HepG2 (cell line): ENCODE data around the gene EP300. TPM values are rescaled to one million over a fixed set of nuclear protein-coding genes. Genes with fewer than 3 reads are reported as not detected.

Experiments
- ARID2 ChIP-seq: sonication (generic); formaldehyde crosslinking; IDR thresholded peaks from 2 replicates; pipeline ENCODE4 v1.8.1; 2022; ENCODE audit warnings: mild to moderate bottlenecking, missing genetic modification reagents, borderline replicate concordance
- EZH2 ChIP-seq: conservative IDR thresholded peaks from 2 replicates; pipeline ENCODE4 v1.6.1; 2012; ENCODE audit warnings: mild to moderate bottlenecking, low read depth, low read length, moderate library complexity
- HHEX ChIP-seq: IDR thresholded peaks from 2 replicates; pipeline ENCODE4 v1.6.1; 2016; ENCODE audit warnings: control low read depth
- HOXA9 ChIP-seq: sonication (generic); formaldehyde crosslinking; IDR thresholded peaks from 2 replicates; pipeline ENCODE4 v1.8.1; 2022; ENCODE audit warnings: missing genetic modification reagents, mild to moderate bottlenecking, moderate library complexity, borderline replicate concordance
- NFIC ChIP-seq: IDR thresholded peaks from 2 replicates; pipeline ENCODE4 v1.6.1; 2012; ENCODE audit warnings: mild to moderate bottlenecking, low read length, inconsistent platforms
- PRDM10 ChIP-seq: sonication (generic); formaldehyde crosslinking; IDR thresholded peaks from 2 replicates; pipeline ENCODE4 v1.4.0; 2020; ENCODE audit warnings: low read depth, missing genetic modification reagents
- SIX4 ChIP-seq: sonication (generic); formaldehyde crosslinking; IDR thresholded peaks from 2 replicates; pipeline ENCODE4 v1.4.0; 2020; ENCODE audit warnings: missing genetic modification reagents
- SPEN ChIP-seq: sonication (generic); formaldehyde crosslinking; IDR thresholded peaks from 2 replicates; pipeline ENCODE4 v1.5.1; 2020; ENCODE audit warnings: low read depth, mild to moderate bottlenecking, missing genetic modification reagents
- ZBTB38 ChIP-seq: sonication (generic); formaldehyde crosslinking; IDR thresholded peaks from 2 replicates; pipeline ENCODE4 v1.5.1; 2020; ENCODE audit warnings: mild to moderate bottlenecking, missing genetic modification reagents
- ZKSCAN1 ChIP-seq: fragments of 150-350 bp; IDR thresholded peaks from 2 replicates; pipeline ENCODE4 v1.6.1; 2014; ENCODE audit warnings: low read length
- ZNF260 ChIP-seq: sonication (generic); formaldehyde crosslinking; IDR thresholded peaks from 2 replicates; pipeline ENCODE4 v1.4.0; 2020; ENCODE audit warnings: missing genetic modification reagents, low read depth, mild to moderate bottlenecking, borderline replicate concordance
- ZNF44 ChIP-seq: sonication (generic); formaldehyde crosslinking; IDR thresholded peaks from 2 replicates; pipeline ENCODE4 v1.5.1; 2020; ENCODE audit warnings: mild to moderate bottlenecking, missing genetic modification reagents
- ZNF547 ChIP-seq: sonication (generic); formaldehyde crosslinking; IDR thresholded peaks from 2 replicates; pipeline ENCODE4 v1.5.1; 2020; ENCODE audit warnings: mild to moderate bottlenecking, missing genetic modification reagents
- ZNF772 ChIP-seq: sonication (generic); formaldehyde crosslinking; IDR thresholded peaks from 2 replicates; pipeline ENCODE4 v1.5.0; 2020; ENCODE audit warnings: mild to moderate bottlenecking, missing genetic modification reagents
- polyA plus RNA-seq, 8 experiments: library from polyadenylated mRNA; depleted of rRNA in 3 of 8; stranded (reverse) in 7 of 8; unstranded in 1 of 8; fragments of >200 nt; fragmentation: Illumina TruSeq in 4 of 8; extraction: Trizol in 4 of 8; gene quantifications; 2 replicates each; pipeline versions ENCODE4 v1.2.1 to v1.2.3, GENCODE V29; 2011 to 2016; ENCODE audit warnings: low read depth in 4 of 8, missing spikeins in 1 of 8, mixed read lengths in 1 of 8; ENCODE audit not compliant: insufficient read depth in 1 of 8
- total RNA-seq, 5 experiments: library from RNA; depleted of rRNA; stranded (reverse); fragments of >200 nt; fragmentation: Illumina TruSeq; extraction: Trizol; gene quantifications; 2 replicates each; pipeline ENCODE4 v1.2.3, GENCODE V29; 2016; ENCODE audit warnings: low read depth in 1 of 5
- TF ChIP-seq, protein P1 (sequence below): sonication (generic); formaldehyde crosslinking; IDR thresholded peaks from 2 replicates; pipeline ENCODE4 v1.4.0; 2020; ENCODE audit warnings: missing genetic modification reagents, borderline replicate concordance
- TF ChIP-seq, protein P2 (sequence below): sonication (generic); formaldehyde crosslinking; IDR thresholded peaks from 2 replicates; pipeline ENCODE4 v1.9.0; 2021; ENCODE audit warnings: mild to moderate bottlenecking, missing genetic modification reagents

EP300 gene
- total and polyA plus RNA-seq, 2 of the 13 experiments (the other 11 are each of a cell fraction or from before 2014, with no cell fraction given): 13.6 to 14.9 TPM

DNA sequence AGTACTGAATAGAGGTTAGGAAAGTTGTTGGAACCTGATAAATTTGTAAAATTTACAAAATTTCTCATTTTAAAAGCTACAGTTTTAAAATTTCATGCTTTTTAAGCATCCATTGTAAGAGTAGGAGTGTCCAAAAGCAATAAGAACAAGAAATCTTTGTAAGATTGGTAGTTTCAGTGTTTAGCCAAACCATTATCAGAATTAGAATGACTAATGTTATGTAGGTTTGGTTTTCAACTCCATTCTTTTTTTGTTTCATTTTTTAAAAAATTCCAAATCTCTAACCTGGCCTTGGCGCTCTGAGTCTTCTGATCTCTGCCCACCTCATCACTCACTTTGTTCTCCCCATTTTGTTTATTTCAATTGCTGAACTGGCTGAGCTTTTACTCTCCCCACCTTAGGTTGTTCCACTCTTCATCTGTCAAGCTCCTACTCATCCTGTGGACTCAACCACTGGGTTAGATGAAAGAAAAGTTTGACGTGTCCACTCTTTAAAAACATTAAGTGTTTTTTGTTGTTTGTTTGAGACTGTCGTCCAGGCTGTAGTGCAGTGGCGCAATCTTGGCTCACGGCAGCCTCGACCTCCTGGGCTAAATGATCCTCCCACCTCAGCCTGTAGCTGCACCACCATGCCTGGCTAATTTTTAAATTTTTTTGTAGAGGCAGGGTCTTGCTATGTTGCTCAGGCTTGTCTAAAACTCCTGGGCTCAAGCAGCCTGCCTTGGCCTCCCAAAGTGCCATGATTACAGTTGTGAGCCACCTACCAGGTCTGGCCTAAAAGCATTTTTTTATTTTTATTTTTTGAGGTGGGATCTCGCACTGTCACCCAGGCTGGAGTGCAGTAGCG, 14.0 kb downstream of the EP300 start (continued):
- TF ChIP-seq, protein P1, sequence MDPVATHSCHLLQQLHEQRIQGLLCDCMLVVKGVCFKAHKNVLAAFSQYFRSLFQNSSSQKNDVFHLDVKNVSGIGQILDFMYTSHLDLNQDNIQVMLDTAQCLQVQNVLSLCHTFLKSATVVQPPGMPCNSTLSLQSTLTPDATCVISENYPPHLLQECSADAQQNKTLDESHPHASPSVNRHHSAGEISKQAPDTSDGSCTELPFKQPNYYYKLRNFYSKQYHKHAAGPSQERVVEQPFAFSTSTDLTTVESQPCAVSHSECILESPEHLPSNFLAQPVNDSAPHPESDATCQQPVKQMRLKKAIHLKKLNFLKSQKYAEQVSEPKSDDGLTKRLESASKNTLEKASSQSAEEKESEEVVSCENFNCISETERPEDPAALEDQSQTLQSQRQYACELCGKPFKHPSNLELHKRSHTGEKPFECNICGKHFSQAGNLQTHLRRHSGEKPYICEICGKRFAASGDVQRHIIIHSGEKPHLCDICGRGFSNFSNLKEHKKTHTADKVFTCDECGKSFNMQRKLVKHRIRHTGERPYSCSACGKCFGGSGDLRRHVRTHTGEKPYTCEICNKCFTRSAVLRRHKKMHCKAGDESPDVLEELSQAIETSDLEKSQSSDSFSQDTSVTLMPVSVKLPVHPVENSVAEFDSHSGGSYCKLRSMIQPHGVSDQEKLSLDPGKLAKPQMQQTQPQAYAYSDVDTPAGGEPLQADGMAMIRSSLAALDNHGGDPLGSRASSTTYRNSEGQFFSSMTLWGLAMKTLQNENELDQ (CRISPR knock-in tag): no peak
- TF ChIP-seq ZKSCAN1 (no peak), PRDM10 (CRISPR knock-in tag) (peak; percentile 91), EZH2 (no peak), ARID2 (CRISPR knock-in tag) (no peak), ZBTB38 (CRISPR knock-in tag) (no peak), HHEX (CRISPR knock-in tag) (no peak), ZNF44 (no peak), SPEN (CRISPR knock-in tag) (no peak), ZNF260 (no peak), HOXA9 (CRISPR knock-in tag) (no peak), SIX4 (no peak), ZNF772 (CRISPR knock-in tag) (peak; percentile 36; the same call in 1 of the 2 replicates), NFIC (no peak), ZNF547 (CRISPR knock-in tag) (no peak)
- TF ChIP-seq, protein P2, sequence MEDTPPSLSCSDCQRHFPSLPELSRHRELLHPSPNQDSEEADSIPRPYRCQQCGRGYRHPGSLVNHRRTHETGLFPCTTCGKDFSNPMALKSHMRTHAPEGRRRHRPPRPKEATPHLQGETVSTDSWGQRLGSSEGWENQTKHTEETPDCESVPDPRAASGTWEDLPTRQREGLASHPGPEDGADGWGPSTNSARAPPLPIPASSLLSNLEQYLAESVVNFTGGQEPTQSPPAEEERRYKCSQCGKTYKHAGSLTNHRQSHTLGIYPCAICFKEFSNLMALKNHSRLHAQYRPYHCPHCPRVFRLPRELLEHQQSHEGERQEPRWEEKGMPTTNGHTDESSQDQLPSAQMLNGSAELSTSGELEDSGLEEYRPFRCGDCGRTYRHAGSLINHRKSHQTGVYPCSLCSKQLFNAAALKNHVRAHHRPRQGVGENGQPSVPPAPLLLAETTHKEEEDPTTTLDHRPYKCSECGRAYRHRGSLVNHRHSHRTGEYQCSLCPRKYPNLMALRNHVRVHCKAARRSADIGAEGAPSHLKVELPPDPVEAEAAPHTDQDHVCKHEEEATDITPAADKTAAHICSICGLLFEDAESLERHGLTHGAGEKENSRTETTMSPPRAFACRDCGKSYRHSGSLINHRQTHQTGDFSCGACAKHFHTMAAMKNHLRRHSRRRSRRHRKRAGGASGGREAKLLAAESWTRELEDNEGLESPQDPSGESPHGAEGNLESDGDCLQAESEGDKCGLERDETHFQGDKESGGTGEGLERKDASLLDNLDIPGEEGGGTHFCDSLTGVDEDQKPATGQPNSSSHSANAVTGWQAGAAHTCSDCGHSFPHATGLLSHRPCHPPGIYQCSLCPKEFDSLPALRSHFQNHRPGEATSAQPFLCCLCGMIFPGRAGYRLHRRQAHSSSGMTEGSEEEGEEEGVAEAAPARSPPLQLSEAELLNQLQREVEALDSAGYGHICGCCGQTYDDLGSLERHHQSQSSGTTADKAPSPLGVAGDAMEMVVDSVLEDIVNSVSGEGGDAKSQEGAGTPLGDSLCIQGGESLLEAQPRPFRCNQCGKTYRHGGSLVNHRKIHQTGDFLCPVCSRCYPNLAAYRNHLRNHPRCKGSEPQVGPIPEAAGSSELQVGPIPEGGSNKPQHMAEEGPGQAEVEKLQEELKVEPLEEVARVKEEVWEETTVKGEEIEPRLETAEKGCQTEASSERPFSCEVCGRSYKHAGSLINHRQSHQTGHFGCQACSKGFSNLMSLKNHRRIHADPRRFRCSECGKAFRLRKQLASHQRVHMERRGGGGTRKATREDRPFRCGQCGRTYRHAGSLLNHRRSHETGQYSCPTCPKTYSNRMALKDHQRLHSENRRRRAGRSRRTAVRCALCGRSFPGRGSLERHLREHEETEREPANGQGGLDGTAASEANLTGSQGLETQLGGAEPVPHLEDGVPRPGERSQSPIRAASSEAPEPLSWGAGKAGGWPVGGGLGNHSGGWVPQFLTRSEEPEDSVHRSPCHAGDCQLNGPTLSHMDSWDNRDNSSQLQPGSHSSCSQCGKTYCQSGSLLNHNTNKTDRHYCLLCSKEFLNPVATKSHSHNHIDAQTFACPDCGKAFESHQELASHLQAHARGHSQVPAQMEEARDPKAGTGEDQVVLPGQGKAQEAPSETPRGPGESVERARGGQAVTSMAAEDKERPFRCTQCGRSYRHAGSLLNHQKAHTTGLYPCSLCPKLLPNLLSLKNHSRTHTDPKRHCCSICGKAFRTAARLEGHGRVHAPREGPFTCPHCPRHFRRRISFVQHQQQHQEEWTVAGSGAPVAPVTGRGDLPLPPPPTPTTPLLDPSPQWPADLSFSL (CRISPR knock-in tag): no peak
